Measurements from ENCODE around the gene IGF1R. TPM values are rescaled to one million over a fixed set of nuclear protein-coding genes. Genes with fewer than 3 reads are reported as not detected.

The IGF1R gene
- total RNA-seq, 2 donors from 2014 or later, result 115 to 119 TPM

- H3K4me1 ChIP-seq (ENCODE audit: control insufficient read depth, insufficient read depth, low read length), result peaks cover 8% of the 10 kb centered on the region
- no peak overlapping the region for H3K4me3 ChIP-seq (ENCODE audit: low read length)
- Mint-ChIP-seq H3K27ac (no peak overlapping the region), H3K4me3 (no peak overlapping the region), H3K36me3 (ENCODE audit: low read depth) (peaks cover 2% of the 10 kb centered on the region), H3K9me3 (no peaks in the 10 kb centered on the region), H3K27me3 (ENCODE audit: insufficient read depth) (no peaks in the 10 kb centered on the region), H3K4me1 (peaks cover 66% of the 10 kb centered on the region)
- no peak for DNase-seq
- 88 to 94% methylated on average over 4 of the region's 4 CpGs for WGBS, 2 experiments (ENCODE audit: insufficient coverage in 1 of 2, insufficient read length in 1 of 2)
- H3K9ac ChIP-seq (ENCODE audit: extremely low read depth, low read length, poor library complexity, severe bottlenecking), result no peak overlapping the region
- H3K36me3 ChIP-seq (ENCODE audit: control insufficient read depth, insufficient read depth, low read length), result no peaks in the 10 kb centered on the region
- H3K27ac ChIP-seq (ENCODE audit: low read depth, low read length), result no peak overlapping the region
- no peaks in the 10 kb centered on the region for H3K27me3 ChIP-seq (ENCODE audit: control insufficient read depth, insufficient read depth, low read length, poor library complexity, severe bottlenecking)
- H3K9me3 ChIP-seq (ENCODE audit: control insufficient read depth, low read length), result no peaks in the 10 kb centered on the region
- TF ChIP-seq CTCF (conservative IDR thresholded peaks at IDR 0.05), result no peak
These were observed 92.0 kb downstream of the IGF1R start for GRCh38 chr15:98740295-98740694.

- Mint-ChIP-seq H3K36me3 (ENCODE audit: low read depth) (peaks cover 2% of the 10 kb centered on the region), H3K9me3 (no peaks in the 10 kb centered on the region), H3K27ac (no peak overlapping the region), H3K4me1 (peaks cover 67% of the 10 kb centered on the region), H3K27me3 (ENCODE audit: insufficient read depth) (no peaks in the 10 kb centered on the region), H3K4me3 (no peak overlapping the region)
- H3K27ac ChIP-seq (ENCODE audit: low read depth, low read length), result no peak overlapping the region
- DNase-seq, result no peak
- H3K4me1 ChIP-seq (ENCODE audit: control insufficient read depth, insufficient read depth, low read length), result peaks cover 8% of the 10 kb centered on the region
- 80 to 97% methylated on average over 1 to 3 of the region's 4 CpGs for WGBS, 2 experiments (ENCODE audit: insufficient coverage in 1 of 2, insufficient read length in 1 of 2)
- no peaks in the 10 kb centered on the region for H3K36me3 ChIP-seq (ENCODE audit: control insufficient read depth, insufficient read depth, low read length)
- no peaks in the 10 kb centered on the region for H3K27me3 ChIP-seq (ENCODE audit: control insufficient read depth, insufficient read depth, low read length, poor library complexity, severe bottlenecking)
- H3K9me3 ChIP-seq (ENCODE audit: control insufficient read depth, low read length), result no peaks in the 10 kb centered on the region
- no peak overlapping the region for H3K4me3 ChIP-seq (ENCODE audit: low read length)
- no peak for TF ChIP-seq CTCF (conservative IDR thresholded peaks at IDR 0.05)
- no peak overlapping the region for H3K9ac ChIP-seq (ENCODE audit: extremely low read depth, low read length, poor library complexity, severe bottlenecking)
These were observed 92.6 kb downstream of the IGF1R start for GRCh38 chr15:98740963-98741362.

GRCh38 chr15:98743177-98743576 lies 94.8 kb downstream of the IGF1R start:
- Histone ChIP-seq H3K9ac (ENCODE audit: extremely low read depth, low read length, poor library complexity, severe bottlenecking) (no peak overlapping the region), H3K27me3 (ENCODE audit: control insufficient read depth, insufficient read depth, low read length, poor library complexity, severe bottlenecking) (no peaks in the 10 kb centered on the region), H3K27ac (ENCODE audit: low read depth, low read length) (no peak overlapping the region), H3K4me3 (ENCODE audit: low read length) (no peak overlapping the region), H3K36me3 (ENCODE audit: control insufficient read depth, insufficient read depth, low read length) (no peaks in the 10 kb centered on the region), H3K4me1 (ENCODE audit: control insufficient read depth, insufficient read depth, low read length) (no peaks in the 10 kb centered on the region), H3K9me3 (ENCODE audit: control insufficient read depth, low read length) (no peaks in the 10 kb centered on the region)
- Mint-ChIP-seq H3K4me1 (peaks cover 63% of the 10 kb centered on the region), H3K9me3 (no peaks in the 10 kb centered on the region), H3K36me3 (ENCODE audit: low read depth) (peaks cover 2% of the 10 kb centered on the region), H3K27me3 (ENCODE audit: insufficient read depth) (no peaks in the 10 kb centered on the region), H3K27ac (no peak overlapping the region), H3K4me3 (no peak overlapping the region)
- 89 to 94% methylated on average over 3 to 6 of the region's 6 CpGs for WGBS, 2 experiments (ENCODE audit: insufficient coverage in 1 of 2, insufficient read length in 1 of 2)
- no peak for TF ChIP-seq CTCF (conservative IDR thresholded peaks at IDR 0.05)
- DNase-seq, result no peak
